Thoracic aorta (tissue), 2 donors: ENCODE results near the gene TNC. TPM values are rescaled to one million over a fixed set of nuclear protein-coding genes. Genes with fewer than 3 reads are reported as not detected.

Experiments used
- ATAC-seq: fragments of 150-250 bp; one replicate; pipeline ENCODE4 v1.8.0; 2017; ENCODE audit warnings: low read depth; ENCODE audit not compliant: insufficient number of reproducible peaks, low FRiP score
- DNase-seq: peaks from one replicate; pipeline ENCODE4 v3.0.0-alpha.2; 2020; ENCODE audit warnings: low spot score
- H3K27ac ChIP-seq, 2 donors: fragments of 200-600 bp; sonication (generic); 1 replicate in 1 of 2; 2 replicates in 1 of 2; pipeline ENCODE4 v1.5.1; 2016; ENCODE audit warnings: mild to moderate bottlenecking in 2 of 2, moderate library complexity in 2 of 2
- H3K27me3 ChIP-seq: fragments of 200-600 bp; sonication (generic); replicated peaks from 2 replicates; pipeline ENCODE4 v1.6.0; 2016; ENCODE audit warnings: mild to moderate bottlenecking; ENCODE audit not compliant: insufficient read depth
- H3K36me3 ChIP-seq: fragments of 200-600 bp; sonication (generic); one replicate; pipeline ENCODE4 v1.5.1; 2016
- H3K4me1 ChIP-seq, 2 donors: fragments of 200-600 bp; sonication (generic); 1 replicate in 1 of 2; 2 replicates in 1 of 2; pipeline versions ENCODE4 v1.5.1 to v1.6.0; 2016; ENCODE audit warnings: low read depth in 2 of 2, mild to moderate bottlenecking in 1 of 2; ENCODE audit not compliant: control insufficient read depth in 1 of 2
- H3K4me3 ChIP-seq: fragments of 200-600 bp; sonication (generic); 2 replicates; pipeline ENCODE4 v1.5.1; 2016; ENCODE audit warnings: mild to moderate bottlenecking
- H3K9me3 ChIP-seq: fragments of 200-600 bp; sonication (generic); 2 replicates; pipeline ENCODE4 v1.5.1; 2016
- total RNA-seq, 2 donors: library from RNA; depleted of rRNA; stranded (reverse); fragments of >200 nt; gene quantifications; one replicate each; pipeline versions ENCODE4 v1.1.0 to v1.2.3, GENCODE V29; 2016
- TF ChIP-seq, protein P1 (sequence below): fragments of 200-600 bp; sonication (generic); IDR thresholded peaks from one replicate; pipeline ENCODE4 v1.5.1; 2019; ENCODE audit warnings: antibody characterized with exemption

Gene TNC
- total RNA-seq, 2 donors from 2014 or later, result 87.1 to 243 TPM

DNA sequence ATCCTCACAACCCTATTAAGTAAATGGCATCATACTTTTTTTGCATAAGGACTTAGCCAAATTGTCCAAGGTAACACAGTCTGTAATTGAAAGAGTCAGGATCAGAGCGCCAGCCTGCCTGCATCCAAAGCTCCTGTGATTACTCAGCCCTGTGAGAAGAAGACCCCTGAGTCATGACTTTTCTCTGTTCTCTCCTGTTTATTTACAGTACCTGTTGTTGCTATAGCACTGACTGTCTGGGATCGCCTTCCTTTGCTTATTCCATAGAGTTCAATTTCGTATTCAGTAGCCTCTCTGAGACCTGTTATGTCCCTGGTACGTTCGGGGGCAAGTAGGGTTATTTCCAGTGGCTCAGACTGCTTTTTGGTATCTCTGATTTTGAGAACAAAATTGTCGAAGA, 71.8 kb downstream of the TNC start:
- ATAC-seq (no peak), DNase-seq (no peak)
- Histone ChIP-seq H3K4me1 (peaks cover 12 to 34% of the 10 kb centered on the region in 2 donors), H3K36me3 (no peaks in the 10 kb centered on the region), H3K27ac (no peak overlapping the region), H3K9me3 (no peaks in the 10 kb centered on the region), H3K27me3 (no peaks in the 10 kb centered on the region), H3K4me3 (no peak overlapping the region)
- TF ChIP-seq, protein P1, sequence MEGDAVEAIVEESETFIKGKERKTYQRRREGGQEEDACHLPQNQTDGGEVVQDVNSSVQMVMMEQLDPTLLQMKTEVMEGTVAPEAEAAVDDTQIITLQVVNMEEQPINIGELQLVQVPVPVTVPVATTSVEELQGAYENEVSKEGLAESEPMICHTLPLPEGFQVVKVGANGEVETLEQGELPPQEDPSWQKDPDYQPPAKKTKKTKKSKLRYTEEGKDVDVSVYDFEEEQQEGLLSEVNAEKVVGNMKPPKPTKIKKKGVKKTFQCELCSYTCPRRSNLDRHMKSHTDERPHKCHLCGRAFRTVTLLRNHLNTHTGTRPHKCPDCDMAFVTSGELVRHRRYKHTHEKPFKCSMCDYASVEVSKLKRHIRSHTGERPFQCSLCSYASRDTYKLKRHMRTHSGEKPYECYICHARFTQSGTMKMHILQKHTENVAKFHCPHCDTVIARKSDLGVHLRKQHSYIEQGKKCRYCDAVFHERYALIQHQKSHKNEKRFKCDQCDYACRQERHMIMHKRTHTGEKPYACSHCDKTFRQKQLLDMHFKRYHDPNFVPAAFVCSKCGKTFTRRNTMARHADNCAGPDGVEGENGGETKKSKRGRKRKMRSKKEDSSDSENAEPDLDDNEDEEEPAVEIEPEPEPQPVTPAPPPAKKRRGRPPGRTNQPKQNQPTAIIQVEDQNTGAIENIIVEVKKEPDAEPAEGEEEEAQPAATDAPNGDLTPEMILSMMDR, result no peak

DNA sequence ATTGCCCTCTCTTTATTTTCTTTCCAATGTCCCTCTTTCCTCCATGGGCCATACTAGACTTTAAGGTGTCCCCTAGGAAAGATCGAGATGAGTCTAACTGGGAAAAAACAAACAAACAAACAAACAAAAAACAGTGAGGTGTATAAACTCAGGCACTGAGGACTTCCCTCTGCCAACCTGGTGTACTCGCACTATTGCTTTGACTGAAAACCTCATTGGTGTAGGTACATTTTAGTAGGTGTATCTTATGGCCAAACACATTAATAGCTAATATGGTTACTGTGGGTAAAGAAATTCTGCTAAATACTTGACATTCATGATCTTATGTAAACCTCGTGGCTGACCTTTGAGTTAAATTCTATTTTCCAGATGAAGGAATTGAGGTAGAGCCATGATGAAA, 74.3 kb downstream of the TNC start:
- no peaks in the 10 kb centered on the region for H3K9me3 ChIP-seq
- H3K27ac ChIP-seq, result peak overlapping the region; percentile 65 to 73
- no peaks in the 10 kb centered on the region for H3K36me3 ChIP-seq
- H3K27me3 ChIP-seq, result no peaks in the 10 kb centered on the region
- TF ChIP-seq, protein P1, result no peak
- peaks cover 12 to 58% of the 10 kb centered on the region in 2 donors for H3K4me1 ChIP-seq
- DNase-seq (no peak), ATAC-seq (no peak)
- no peak overlapping the region for H3K4me3 ChIP-seq

DNA sequence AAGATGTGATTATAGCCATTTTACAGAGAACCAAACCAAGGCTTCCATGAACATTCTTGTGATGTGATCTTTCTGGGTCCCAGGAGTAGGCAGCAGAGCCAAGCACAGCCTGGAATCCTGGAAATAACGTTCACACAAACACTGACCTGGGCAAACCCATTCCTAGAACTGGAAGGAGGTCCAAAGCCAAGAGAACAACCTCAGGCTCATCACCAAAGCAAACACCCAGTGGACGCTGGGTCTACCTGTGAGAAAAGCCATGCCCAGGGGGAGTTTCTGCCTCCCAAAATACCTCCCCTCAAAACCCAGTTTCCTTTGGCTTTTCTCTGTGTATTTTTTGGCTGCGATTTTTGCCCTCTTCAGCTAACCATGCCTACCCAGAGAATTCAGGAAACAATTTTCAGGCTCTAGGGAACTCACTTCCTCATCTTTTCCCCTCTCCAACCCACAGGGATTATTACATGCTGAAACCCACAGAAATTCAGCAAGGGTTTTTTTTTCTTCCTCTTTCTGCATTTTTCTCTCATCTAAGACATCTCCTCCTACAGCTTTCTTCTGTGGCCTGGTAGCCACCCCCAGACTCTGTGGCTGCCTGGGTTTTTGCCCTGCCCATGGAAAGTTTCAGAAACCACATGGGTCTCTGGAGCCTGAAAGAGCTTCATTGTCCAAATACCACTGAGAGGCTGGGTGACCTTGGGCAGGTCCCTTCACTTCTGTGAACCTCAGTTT, 75.0 kb downstream of the TNC start:
- peak; percentile 14 for DNase-seq

DNA sequence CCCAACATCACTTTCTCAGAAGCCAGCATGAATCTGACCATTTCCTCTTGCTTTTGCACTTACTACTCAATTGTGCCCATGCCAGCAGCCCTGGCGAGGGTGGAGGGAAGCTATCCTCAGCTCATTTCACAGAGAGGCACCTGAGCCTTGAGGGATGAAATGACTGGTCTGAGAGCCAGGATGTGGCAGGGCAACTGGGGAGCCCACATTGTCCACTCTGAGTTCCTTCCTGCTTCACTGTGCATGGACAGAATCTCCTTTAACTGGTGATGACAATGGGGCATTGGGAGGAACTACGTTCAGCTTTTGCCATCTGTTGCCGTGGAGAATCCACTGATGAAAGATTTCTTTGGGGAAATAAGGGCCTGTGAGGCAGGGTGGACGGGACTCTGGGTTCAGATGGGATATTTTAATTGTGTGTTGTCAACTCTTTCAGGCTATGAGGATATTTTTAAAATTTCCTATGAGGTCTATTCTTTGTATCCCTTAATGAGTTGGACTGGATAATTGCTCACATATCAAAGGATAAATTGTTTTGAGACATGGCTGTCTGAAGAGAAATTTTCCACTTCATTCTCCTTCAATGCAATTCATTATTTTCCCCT, 78.3 kb downstream of the TNC start:
- Histone ChIP-seq H3K4me1 (peaks cover 30 to 96% of the 10 kb centered on the region in 2 donors), H3K27me3 (no peaks in the 10 kb centered on the region), H3K9me3 (no peaks in the 10 kb centered on the region), H3K4me3 (no peak overlapping the region), H3K36me3 (no peaks in the 10 kb centered on the region), H3K27ac (peak overlapping the region; percentile 51 to 59)
- DNase-seq (no peak), ATAC-seq (no peak)
- TF ChIP-seq, protein P1, result no peak

More for the DNA sequence above, 75.0 kb downstream of the TNC start:
- Histone ChIP-seq H3K27me3 (no peaks in the 10 kb centered on the region), H3K4me1 (peaks cover 12 to 65% of the 10 kb centered on the region in 2 donors), H3K4me3 (no peak overlapping the region), H3K9me3 (no peaks in the 10 kb centered on the region), H3K36me3 (no peaks in the 10 kb centered on the region), H3K27ac (peak overlapping the region; percentile 65 to 73)
- ATAC-seq, result peak; percentile 59
- TF ChIP-seq, protein P1, result no peak

DNA sequence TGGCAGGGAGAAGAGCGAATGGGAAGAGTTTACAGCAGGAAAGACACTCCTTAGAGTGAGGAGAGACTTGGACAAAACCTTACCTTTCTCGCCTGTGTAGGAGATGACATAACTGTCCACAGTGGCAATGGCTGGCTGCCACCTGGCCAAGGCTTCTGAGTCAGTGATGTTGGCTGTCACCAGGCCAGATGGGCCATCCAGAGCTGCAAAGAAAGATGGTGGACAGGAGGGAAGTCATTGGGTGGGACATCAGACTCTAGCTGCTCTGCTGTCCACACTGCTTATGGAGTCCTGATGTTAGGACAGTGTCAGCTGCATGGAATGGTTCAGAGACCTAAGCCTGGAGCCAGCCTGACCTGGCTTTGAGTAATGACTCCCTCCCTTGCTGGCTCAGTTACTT, 79.8 kb downstream of the TNC start:
- TF ChIP-seq, protein P1, result no peak
- Histone ChIP-seq H3K27me3 (no peaks in the 10 kb centered on the region), H3K4me3 (no peak overlapping the region), H3K27ac (peak overlapping the region; percentile 51 to 59), H3K36me3 (no peaks in the 10 kb centered on the region), H3K9me3 (no peaks in the 10 kb centered on the region), H3K4me1 (peaks cover 30 to 93% of the 10 kb centered on the region in 2 donors)
- DNase-seq, result no peak
- no peak for ATAC-seq
